Muscle of arm (tissue), 14 donors: ENCODE results near the gene MKI67. TPM values are rescaled to one million over a fixed set of nuclear protein-coding genes. Genes with fewer than 3 reads are reported as not detected.
A peak's percentile ranks its signal among the peaks of the same experiment; 100 is the strongest.
"Not testable (repeated sequence)": the region's sequence is repeated elsewhere in the genome, so short reads cannot be mapped to it uniquely, and the experiment has no call there.

Experiments
- DNase-seq: peaks from one replicate; pipeline ENCODE4 v3.0.0-alpha.2; 2013
- long read RNA-seq, 11 donors: transcript quantifications; one replicate each; lab custom pipeline, GENCODE V29; 2026
- polyA plus RNA-seq, 12 donors: library from polyadenylated mRNA; unstranded; fragments of 120-200 nt; gene quantifications; one replicate each; pipeline ENCODE4 v1.2.1, GENCODE V29; 2013; ENCODE audit not compliant: insufficient read length in 12 of 12

The MKI67 gene, protein sequence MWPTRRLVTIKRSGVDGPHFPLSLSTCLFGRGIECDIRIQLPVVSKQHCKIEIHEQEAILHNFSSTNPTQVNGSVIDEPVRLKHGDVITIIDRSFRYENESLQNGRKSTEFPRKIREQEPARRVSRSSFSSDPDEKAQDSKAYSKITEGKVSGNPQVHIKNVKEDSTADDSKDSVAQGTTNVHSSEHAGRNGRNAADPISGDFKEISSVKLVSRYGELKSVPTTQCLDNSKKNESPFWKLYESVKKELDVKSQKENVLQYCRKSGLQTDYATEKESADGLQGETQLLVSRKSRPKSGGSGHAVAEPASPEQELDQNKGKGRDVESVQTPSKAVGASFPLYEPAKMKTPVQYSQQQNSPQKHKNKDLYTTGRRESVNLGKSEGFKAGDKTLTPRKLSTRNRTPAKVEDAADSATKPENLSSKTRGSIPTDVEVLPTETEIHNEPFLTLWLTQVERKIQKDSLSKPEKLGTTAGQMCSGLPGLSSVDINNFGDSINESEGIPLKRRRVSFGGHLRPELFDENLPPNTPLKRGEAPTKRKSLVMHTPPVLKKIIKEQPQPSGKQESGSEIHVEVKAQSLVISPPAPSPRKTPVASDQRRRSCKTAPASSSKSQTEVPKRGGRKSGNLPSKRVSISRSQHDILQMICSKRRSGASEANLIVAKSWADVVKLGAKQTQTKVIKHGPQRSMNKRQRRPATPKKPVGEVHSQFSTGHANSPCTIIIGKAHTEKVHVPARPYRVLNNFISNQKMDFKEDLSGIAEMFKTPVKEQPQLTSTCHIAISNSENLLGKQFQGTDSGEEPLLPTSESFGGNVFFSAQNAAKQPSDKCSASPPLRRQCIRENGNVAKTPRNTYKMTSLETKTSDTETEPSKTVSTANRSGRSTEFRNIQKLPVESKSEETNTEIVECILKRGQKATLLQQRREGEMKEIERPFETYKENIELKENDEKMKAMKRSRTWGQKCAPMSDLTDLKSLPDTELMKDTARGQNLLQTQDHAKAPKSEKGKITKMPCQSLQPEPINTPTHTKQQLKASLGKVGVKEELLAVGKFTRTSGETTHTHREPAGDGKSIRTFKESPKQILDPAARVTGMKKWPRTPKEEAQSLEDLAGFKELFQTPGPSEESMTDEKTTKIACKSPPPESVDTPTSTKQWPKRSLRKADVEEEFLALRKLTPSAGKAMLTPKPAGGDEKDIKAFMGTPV (N-terminal part only)
- 10 to 100 TPM in 11 of 12 donors, not detected in 1; 21.0 to 67.1 (median 34.8) TPM for polyA plus RNA-seq
- long read RNA-seq, donor 1, result 0 reads
- long read RNA-seq, donor 2, partial matches to known transcripts, result 6 of 6 reads
- long read RNA-seq, donor 2, other reads (novel, unspliced or antisense), result 0 of 6 reads
- long read RNA-seq, donor 3, result 0 reads
- long read RNA-seq, donor 4, result 0 reads
- long read RNA-seq, donor 5, result 0 reads
- long read RNA-seq, donor 6, partial matches to known transcripts, result 5 of 5 reads
- long read RNA-seq, donor 6, other reads (novel, unspliced or antisense), result 0 of 5 reads
- long read RNA-seq, donor 7, result 0 reads
- long read RNA-seq, donor 8, partial matches to known transcripts, result 9 of 9 reads
- long read RNA-seq, donor 8, other reads (novel, unspliced or antisense), result 0 of 9 reads
- long read RNA-seq, donor 9, result 0 reads
- long read RNA-seq, donor 10, result 0 reads
- long read RNA-seq, donor 11, result 0 reads

DNA sequence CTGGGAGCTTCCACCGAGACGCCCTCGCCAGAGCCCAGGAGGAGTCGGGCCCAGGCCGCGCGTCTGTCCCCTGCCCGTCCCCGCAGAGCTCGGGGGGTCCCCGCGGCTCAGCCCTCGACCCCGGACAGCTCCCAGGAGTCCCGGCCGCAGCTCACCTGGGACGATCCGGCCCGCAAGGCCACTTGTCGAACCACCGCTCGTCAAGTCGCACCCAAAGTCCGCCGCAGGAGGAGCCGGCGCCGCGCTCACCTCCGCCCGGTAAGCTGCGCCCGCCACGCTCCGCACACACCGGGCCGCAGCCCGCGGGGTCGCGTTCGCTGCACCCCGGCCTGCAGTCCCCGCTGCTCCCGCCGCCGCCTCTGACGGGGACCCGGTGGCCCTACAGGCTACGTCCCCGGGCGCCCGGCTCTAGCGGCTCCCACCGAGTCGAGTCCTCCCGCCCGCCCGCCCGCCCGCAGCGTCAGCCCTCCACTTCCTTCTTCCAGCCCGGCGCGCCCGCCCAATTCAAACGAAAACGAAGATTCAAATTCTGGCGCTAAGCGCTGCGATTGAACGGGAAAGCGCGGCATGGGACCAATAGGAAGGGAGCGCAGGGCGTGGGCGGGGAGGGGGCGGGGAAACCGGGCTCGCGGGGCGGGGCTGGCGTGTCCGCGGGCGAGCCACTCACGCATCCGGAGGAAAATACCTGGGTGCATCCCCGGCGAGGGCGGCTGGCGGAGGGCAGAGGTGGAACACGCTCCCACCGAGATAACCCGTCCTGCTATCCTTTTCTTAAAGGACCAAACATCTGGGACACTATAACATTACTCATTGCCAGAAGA is at the start of gene MKI67:
Gene MKI67 (minus strand): TSS at position 480 of the 821 bp plus-strand sequence. CDS start 756 bp downstream, outside the sequence.
- DNase-seq, result peak; percentile 92

DNA sequence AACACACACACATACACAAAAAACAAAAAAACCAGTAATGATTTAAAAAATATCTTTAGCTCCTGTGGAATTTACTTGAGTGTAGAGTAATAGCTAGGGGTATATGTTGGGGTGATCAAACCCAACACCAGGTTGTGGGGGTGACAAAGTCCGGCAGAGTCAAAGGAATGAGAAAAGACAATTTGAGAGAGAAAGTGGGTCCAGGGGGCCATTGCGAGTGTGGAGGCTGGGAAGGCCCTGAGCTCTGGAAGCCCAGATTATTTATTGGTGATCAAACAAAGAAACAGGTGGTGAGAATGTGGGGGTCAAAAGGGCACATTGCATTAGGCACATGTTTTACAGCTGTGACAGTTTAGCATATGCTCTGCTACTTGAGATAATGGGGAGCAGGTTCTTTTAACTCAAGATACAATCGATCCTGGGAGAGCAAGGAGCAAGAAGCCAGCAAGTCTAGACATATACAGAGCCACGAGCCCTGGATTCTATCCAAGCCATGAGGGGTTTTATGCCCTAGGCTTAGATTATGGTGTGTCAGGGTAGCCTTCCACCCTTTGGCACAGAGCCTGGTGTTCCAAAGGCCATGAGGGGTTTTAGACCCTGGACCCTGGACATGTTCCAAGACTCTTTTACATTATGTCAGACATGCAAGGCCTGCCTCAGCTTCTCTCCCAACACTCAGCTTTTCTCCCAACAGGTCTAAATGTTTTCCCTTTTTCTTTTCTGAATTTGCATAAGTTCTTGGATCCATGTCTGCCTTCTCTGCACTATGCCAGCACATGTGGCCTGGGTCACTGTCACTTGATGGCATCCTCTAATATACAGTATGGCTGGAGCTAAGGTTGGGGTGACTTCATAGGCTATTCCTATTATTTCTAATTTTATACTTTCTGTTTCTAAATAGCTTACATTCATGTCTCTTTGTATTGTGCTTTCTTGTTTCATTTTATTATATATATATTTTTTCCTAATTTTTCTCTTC is 48.6 kb upstream of the MKI67 start:
- no peak for DNase-seq

DNA sequence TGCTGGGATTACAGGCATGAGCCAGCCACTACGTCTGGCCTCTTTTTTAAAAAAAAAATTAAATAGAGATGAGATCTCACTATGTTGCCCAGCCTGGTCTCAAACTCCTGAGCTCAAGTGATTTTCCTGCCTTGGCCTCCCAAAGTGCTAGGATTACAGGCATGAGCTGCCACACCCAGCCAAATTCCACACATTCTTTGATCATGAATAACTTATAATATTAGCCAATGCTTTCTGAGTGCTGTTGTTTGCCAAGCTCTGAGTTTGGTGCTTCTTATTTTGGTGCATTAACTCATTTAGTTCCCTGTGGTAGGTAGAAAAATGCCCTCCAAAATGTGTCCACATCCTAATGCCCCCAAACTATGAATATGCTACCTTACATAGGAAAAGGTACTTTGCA is 47.2 kb upstream of the MKI67 start:
- no peak for DNase-seq

DNA sequence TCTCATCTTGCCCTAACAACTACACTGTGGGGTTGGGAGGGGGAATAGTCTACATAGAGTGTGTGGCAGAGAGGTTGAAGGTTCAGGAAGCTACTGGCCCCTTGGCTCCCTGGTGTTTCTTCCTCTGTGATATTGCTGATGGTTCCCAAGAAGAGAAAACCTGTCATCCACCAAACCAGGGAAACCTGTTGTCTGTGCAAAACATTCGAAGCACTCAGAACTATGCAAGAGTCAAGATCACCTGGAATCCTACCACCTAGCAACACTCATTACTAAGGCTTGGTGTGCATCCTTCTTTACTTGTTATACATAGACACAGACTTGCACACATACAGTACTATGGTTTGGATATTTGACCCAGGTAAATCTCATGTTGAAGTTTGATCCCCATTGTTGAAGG is 46.5 kb upstream of the MKI67 start:
- DNase-seq, result no peak

DNA sequence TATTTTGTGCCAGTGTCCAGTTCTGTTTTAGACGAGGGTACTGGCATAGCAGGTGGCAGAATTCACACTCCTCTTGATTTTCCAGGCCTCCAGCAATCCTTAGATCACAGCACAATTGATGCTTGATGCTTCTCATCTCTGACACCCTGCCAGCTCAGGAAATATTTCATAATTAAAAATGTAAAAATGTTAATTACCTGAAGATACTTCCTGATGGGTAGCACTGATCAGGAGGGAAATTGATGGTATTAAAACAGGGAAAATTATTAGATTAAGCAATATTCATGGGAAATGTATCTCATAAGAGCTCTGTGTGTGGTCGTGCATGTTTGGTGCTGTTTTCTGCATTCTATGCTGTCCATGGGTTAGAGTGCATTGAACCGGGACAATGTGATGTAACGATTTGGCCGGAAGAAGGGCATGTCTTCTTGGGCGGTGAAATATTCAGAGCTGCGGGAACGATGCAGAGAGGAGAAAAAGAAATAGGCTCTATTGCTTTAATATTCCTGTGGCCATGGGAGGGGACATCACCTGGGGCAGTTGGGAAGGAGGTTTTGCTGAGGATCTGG is 43.7 kb upstream of the MKI67 start:
- no peak for DNase-seq

DNA sequence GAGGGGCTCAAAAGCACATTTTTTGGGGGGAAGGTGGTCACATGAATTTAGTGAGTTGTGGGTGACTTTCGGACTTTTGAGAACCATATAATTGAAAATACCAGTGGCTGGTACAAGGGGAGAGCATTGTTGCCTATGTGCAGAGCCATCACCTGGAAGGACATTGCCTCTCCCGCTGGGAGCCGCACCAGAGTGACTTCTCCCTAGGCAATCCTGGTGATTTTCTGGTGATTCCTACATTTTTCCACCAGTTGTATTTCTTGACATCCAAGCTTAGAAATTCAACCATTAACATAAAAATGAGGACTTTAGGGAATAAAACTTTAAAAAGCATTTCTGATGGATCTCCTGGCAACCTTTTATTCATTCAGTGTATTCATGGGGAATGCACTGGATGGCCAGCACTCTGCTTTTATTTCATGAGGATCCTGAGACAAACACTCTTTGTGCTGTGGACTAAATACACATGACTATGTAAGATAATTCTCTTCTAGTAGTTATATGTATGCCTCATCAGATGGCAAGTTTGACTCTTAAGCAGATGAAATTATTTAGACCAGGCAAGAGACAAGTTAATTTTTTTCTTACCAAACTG is 41.8 kb upstream of the MKI67 start:
- no peak for DNase-seq

DNA sequence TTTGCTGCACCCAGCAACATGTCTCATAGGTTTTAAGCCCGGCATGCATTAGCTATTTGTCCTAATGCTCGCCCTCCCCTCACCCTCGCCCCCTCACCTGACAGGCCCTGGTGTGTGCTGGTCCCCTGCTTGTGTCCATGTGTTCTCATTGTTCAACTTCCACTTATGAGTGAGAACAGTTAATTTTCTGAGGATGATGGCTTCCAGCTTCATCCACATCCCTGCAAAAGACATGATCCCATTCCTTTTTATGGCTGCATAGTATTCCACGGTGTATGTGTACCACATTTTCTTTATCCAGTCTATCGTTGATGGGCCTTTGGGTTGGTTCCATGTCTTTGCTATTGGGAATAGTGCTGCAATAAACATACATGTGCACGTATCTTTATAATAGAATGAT is 40.9 kb upstream of the MKI67 start:
- DNase-seq, result not testable (repeated sequence)

DNA sequence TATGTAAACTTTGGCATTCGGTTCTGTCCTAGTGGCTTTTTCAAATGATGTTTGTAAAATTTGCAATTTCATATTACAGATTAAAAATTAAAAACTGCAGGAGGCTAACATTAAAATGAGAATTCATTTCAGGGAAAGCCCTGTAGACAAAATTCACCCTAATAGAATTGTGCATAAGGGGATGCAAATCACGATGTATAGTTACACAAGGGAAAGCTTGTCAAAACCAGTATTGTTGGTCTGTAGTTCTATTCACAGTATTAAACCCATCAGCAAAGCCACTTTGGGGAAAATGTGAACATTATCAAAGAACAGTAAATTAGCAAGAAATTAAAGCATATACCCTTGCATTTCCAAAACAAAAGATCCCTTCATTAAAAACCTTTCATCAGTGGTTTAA is 39.9 kb upstream of the MKI67 start:
- no peak for DNase-seq

DNA sequence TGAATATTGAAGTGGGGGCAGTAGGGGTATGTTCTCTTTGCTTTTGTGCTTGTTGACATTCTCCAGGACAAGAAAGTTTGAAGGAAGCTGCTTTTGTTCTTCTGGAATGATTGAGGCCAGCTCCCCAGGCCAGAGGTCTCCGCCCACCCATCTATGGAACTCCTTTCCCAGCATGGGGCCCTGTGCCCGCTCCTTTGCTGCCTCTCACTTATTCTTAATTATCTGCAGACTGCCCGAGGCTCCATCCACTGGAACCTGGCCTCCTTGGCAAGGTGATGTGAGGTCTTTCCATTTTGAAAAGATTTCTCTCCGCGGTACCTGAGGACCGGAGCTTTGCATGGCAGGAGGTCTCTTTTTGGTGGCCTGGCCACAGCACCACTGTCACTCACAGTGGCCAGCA is 39.3 kb upstream of the MKI67 start:
- no peak for DNase-seq

DNA sequence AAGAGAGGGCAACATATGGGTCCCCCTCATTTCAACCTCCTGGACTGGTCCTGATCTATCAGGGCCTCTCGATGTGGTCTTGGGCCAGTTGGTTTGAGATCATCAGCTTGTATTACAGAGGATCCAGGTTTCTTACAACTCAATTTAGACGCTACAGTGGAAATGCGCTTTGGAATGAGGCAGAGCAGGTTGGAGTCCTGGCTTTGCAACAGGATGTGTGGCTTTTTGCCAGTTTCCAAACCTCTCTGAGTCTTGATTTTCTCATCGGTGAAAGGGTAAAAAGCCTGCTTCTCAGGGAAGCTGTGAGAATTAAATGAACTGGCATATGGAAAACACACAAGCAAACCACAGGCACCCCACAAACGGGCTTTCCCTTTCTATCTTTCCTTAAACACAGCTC is 37.5 kb upstream of the MKI67 start:
- DNase-seq, result no peak

DNA sequence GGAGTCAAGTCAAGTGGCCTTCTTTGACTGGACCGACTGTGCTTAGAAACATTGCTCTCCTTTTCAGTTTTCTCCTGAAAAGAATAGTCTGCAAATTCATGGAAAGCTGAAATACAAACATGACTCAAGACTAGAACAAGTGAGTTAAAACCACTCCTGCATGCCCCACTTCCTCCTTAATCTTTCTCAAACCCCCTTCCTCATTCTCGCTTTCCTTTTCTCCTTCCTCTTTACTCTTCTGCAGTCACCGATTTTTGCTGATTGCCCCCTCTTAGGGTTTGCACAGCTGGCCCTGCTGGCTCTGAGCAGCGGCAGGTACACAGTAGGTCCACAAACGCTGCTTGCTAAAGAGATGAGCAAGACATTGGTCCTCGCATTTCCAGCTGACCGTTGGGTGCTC is 34.8 kb upstream of the MKI67 start:
- no peak for DNase-seq

DNA sequence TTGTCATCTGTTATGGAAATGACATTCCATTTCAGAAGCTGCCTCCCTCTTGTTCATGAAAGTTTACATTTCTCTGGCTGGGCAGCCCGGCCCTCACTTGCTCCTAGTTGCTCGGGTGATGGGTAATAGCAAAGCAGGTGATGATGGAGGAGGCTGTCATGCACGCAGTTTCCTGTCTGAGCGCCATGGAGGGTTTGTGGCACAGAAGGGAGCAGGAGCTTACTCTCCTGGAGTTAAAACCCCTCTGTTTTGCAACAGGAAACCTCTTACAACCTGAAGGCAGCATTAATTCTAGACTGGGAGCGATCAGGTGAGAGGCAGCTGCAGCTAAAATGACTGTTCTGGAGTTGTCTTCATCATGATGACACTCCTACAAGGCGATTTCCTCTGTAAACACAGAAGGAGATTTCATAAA is 34.1 kb upstream of the MKI67 start:
- no peak for DNase-seq

DNA sequence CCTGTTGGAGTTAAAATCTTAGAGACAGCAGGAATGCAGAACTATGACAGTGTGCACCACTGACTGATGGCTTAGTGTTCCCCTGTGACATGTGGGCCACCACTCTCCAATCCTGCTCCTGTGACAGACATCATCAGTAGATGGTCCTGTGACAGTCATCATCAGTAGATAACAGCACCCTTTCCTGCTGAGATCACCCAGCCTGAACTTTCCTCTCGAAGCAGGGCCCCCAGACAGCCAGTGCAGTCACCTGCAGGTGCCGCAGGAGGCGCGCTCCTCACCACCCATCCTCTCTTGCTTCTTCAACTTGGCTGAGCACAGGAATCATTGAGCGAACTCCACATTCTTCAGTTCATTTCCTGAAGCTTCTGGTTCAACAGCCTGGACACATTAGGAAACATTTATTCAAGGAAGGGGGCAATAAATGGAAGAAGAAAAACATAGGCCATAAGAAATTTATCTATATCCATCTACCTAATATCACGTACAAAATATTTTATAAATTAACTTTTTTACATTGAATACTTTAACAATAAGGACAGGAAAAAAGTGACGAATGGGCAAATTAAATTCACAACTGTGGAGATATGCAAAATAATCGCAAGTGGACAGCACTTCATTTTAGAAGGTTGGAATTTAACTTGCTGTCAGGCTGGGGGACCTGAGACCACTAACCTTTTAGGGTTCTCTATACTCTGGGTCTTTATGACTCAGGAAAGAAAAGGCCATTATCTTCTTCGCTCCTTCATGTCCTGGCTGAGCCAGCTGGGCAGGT is 32.0 kb upstream of the MKI67 start:
- DNase-seq, result no peak

DNA sequence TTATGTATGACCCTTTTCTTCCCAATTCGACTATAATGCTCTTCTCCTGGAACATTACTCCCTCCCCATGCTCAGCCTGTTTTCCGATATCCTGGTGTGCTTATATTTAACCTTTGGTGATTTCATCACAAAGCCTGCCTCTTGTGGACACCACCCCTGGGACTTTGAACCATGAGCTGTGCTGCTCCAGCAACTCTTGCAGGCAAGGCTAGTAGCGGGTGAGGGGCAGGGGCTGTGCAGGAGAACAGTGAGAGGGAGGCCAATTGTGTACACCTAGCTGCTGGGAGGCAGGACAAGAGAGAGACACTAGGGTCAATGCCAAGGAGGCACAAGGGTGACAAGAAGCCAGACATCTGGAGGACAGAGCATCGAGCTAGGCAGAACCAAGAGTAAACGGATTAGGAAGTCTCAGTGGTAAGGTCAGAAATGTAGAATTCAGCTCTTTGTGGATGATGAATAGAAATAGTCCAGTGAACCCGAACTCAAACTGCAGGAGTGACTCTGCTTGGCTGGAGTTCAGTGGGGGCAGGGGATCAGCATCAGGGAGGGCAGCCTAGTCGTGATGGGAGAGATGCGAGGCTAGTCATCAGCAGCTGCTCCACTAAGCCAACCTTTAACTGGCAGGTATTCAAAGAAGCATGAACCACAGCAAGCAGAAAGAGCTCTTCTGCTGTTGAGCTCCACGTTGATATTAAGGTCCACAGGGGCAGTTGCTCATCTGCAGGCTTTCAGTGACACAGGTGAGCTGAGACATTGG is 31.0 kb upstream of the MKI67 start:
- DNase-seq, result no peak

DNA sequence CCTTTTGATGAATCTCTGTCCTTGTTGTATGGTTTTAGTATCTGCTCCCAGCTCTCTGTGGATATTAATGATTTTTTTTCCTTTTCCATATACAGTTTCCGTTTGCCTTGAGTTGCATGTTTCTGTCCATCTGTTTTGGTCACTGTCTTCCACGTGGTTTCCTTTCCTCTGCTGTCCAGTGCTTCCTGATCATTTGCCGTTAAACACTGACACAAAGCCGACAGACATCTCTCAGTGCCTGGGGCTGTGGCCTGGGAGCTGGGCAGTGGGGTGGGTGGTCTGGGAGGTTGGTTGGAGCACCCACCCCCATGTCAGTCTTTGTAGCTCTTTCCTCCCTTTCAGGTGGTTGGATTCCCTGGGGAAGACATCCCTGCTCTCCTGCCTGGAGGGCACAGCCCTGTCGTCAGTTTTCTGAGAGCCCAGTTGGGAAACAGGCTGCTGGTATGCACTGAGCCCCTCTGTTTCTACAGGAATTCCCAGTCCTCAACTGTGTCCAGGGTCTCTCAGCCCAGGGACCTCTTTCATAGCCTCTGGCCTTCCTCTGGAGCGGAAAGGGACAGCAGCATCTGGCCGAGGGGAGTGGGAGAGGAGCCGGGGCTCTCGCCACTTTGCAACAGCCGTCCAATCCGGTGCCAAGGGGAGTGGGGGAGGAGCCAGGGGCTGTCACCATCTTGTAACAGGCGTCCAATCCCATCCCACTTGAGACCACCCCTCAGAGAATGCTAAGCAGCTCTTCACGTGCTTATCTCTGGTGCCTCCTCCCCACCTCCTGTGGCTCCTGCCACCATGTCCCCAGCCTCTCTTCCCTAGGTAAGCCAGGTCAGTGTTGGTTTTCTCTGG is 26.7 kb upstream of the MKI67 start:
- no peak for DNase-seq

DNA sequence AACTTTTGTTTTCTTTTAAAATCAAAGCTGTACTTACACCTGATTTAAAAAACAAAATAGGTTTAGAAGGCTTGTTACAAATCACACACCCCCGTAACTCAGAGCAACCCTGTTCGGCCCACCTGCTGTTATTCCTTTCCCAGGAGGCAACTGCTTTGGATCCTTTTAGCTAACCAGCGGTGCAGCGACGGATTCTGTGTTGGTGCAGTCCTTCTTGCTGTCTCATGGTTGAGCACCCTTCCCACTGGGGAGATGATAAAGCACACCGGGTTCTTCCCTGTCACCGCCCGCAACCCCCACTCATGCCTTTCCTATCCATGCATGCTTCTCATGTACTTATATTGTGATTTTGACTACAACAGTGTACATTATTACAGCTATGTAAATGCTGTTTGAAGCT is 24.8 kb upstream of the MKI67 start:
- no peak for DNase-seq
